ENCODE data around the gene LIPK. TPM values are rescaled to one million over a fixed set of nuclear protein-coding genes. Genes with fewer than 3 reads are reported as not detected.

The LIPK gene
- polyA plus RNA-seq, 1 donor (not counting 4 experiments of a cell fraction or from before 2014, with no cell fraction given): 0.56 TPM

- Histone ChIP-seq H4K20me1 (ENCODE audit: control insufficient read depth, extremely low read depth, insufficient read depth, low read length) (no peaks in the 10 kb centered on the region), H3K4me1 (ENCODE audit: control insufficient read depth, extremely low read depth, insufficient read depth, low read length) (peaks cover 6% of the 10 kb centered on the region), H3K9me3 (ENCODE audit: control insufficient read depth, low read depth, low read length) (no peaks in the 10 kb centered on the region), H3K79me2 (ENCODE audit: control insufficient read depth, insufficient read depth, low read length) (no peaks in the 10 kb centered on the region), H3K9me1 (ENCODE audit: control insufficient read depth, extremely low read depth, insufficient read depth, low read length) (no peaks in the 10 kb centered on the region), H3K36me3 (ENCODE audit: control insufficient read depth in 2 of 2, extremely low read depth in 1 of 2, insufficient read depth in 2 of 2, low read length in 2 of 2) (no peaks in the 10 kb centered on the region), H3K4me2 (ENCODE audit: control insufficient read depth, extremely low read depth, insufficient read depth, low read depth, low read length) (peak overlapping the region; percentile 16), H3K27ac (ENCODE audit: control insufficient read depth, insufficient read depth, low read length) (no peak overlapping the region), H2AFZ (ENCODE audit: control insufficient read depth, low read length) (no peak overlapping the region), H3K27me3 (ENCODE audit: control insufficient read depth, extremely low read depth, insufficient read depth, low read length) (no peaks in the 10 kb centered on the region), H3K4me3 (ENCODE audit: control insufficient read depth in 2 of 3, extremely low read depth in 1 of 3, insufficient read depth in 2 of 3, low read depth in 1 of 3, low read length in 3 of 3) (no peak overlapping the region), H3K9ac (ENCODE audit: control insufficient read depth, extremely low read depth, insufficient read depth, low read length) (no peak overlapping the region)
- DNase-seq (ENCODE audit: low read depth, low spot score) (no peak), FAIRE-seq (peak; percentile 5)
- TF ChIP-seq EZH2 (IDR thresholded peaks at IDR 0.05; ENCODE audit: low read length): no peak
- TF ChIP-seq CTCF (optimal IDR thresholded peaks at IDR 0.05 in 1 of 3, IDR thresholded peaks at IDR 0.05 in 1 of 3, conservative IDR thresholded peaks at IDR 0.05 in 1 of 3; ENCODE audit: extremely low read depth in 1 of 3, insufficient read depth in 2 of 3, low read length in 3 of 3): no peak
- dilution Hi-C loops (cut with MboI; ENCODE audit: extremely low pct_ligation_motif_present, low sequenced_read_pairs): no loop called here
These were observed 87.8 kb downstream of the LIPK start for GRCh38 chr10:88793712-88794299.

GRCh38 chr10:88794731-88795130, 88.7 kb downstream of the LIPK start:
- no peak overlapping the region for H3K9ac ChIP-seq (ENCODE audit: control insufficient read depth, extremely low read depth, insufficient read depth, low read length)
- no peak overlapping the region for H3K4me3 ChIP-seq (ENCODE audit: control insufficient read depth in 2 of 3, extremely low read depth in 1 of 3, insufficient read depth in 2 of 3, low read depth in 1 of 3, low read length in 3 of 3)
- no peaks in the 10 kb centered on the region for H3K27me3 ChIP-seq (ENCODE audit: control insufficient read depth, extremely low read depth, insufficient read depth, low read length)
- no peak overlapping the region for H3K4me2 ChIP-seq (ENCODE audit: control insufficient read depth, extremely low read depth, insufficient read depth, low read depth, low read length)
- H3K9me3 ChIP-seq (ENCODE audit: control insufficient read depth, low read depth, low read length): no peaks in the 10 kb centered on the region
- no peaks in the 10 kb centered on the region for H3K36me3 ChIP-seq (ENCODE audit: control insufficient read depth in 2 of 2, extremely low read depth in 1 of 2, insufficient read depth in 2 of 2, low read length in 2 of 2)
- DNase-seq (ENCODE audit: low read depth, low spot score) (no peak), FAIRE-seq (no peak)
- no peak for TF ChIP-seq CTCF (optimal IDR thresholded peaks at IDR 0.05 in 1 of 3, IDR thresholded peaks at IDR 0.05 in 1 of 3, conservative IDR thresholded peaks at IDR 0.05 in 1 of 3; ENCODE audit: extremely low read depth in 1 of 3, insufficient read depth in 2 of 3, low read length in 3 of 3)
- TF ChIP-seq EZH2 (IDR thresholded peaks at IDR 0.05; ENCODE audit: low read length): no peak
- no peak overlapping the region for H2AFZ ChIP-seq (ENCODE audit: control insufficient read depth, low read length)
- no peak overlapping the region for H3K27ac ChIP-seq (ENCODE audit: control insufficient read depth, insufficient read depth, low read length)
- H3K79me2 ChIP-seq (ENCODE audit: control insufficient read depth, insufficient read depth, low read length): no peaks in the 10 kb centered on the region
- H4K20me1 ChIP-seq (ENCODE audit: control insufficient read depth, extremely low read depth, insufficient read depth, low read length): no peaks in the 10 kb centered on the region
- no peaks in the 10 kb centered on the region for H3K9me1 ChIP-seq (ENCODE audit: control insufficient read depth, extremely low read depth, insufficient read depth, low read length)
- dilution Hi-C loops (cut with MboI; ENCODE audit: extremely low pct_ligation_motif_present, low sequenced_read_pairs): no loop called here
- H3K4me1 ChIP-seq (ENCODE audit: control insufficient read depth, extremely low read depth, insufficient read depth, low read length): peaks cover 6% of the 10 kb centered on the region
